Astrocyte (in vitro differentiated cells and primary cell): Measurements from ENCODE around the gene AP3B2. TPM values are rescaled to one million over a fixed set of nuclear protein-coding genes. Genes with fewer than 3 reads are reported as not detected.

Experiments used
- DNase-seq: peaks from one replicate; pipeline ENCODE4 v3.0.0-alpha.2; 2010; ENCODE audit warnings: low read depth
- FAIRE-seq: peaks from 2 replicates; lab custom pipeline; 2011; peaks lifted over from hg19 to GRCh38; lab: Jason Lieb, UNC
- H2AFZ ChIP-seq: 2 replicates; pipeline ENCODE4 v1.6.0; 2012; ENCODE audit warnings: low read depth, low read length, inconsistent platforms
- H3K27ac ChIP-seq: 2 replicates; pipeline ENCODE4 v1.5.1; 2011; ENCODE audit warnings: low read depth, low read length, inconsistent platforms
- H3K27me3 ChIP-seq: 2 replicates; pipeline ENCODE4 v1.6.0; 2011; ENCODE audit warnings: low read length, inconsistent platforms; ENCODE audit not compliant: insufficient read depth
- H3K36me3 ChIP-seq: 2 replicates; pipeline ENCODE4 v1.5.1; 2011; ENCODE audit warnings: low read length, inconsistent platforms; ENCODE audit not compliant: insufficient read depth
- H3K4me1 ChIP-seq: 2 replicates; pipeline ENCODE4 v1.5.1; 2011; ENCODE audit warnings: low read length, inconsistent platforms; ENCODE audit not compliant: insufficient read depth
- H3K4me2 ChIP-seq: 2 replicates; pipeline ENCODE4 v1.6.0; 2012; ENCODE audit warnings: low read length, inconsistent platforms
- H3K4me3 ChIP-seq: 2 replicates; pipeline ENCODE4 v1.5.1; 2011; ENCODE audit warnings: low read depth, mild to moderate bottlenecking, low read length, inconsistent platforms; ENCODE audit not compliant: insufficient read depth
- H3K79me2 ChIP-seq: 2 replicates; pipeline ENCODE4 v1.6.0; 2012; ENCODE audit warnings: mild to moderate bottlenecking, low read length, inconsistent platforms; ENCODE audit not compliant: insufficient read depth
- H3K9ac ChIP-seq: 2 replicates; pipeline ENCODE4 v1.6.0; 2012; ENCODE audit warnings: mild to moderate bottlenecking, low read length, inconsistent platforms
- H3K9me3 ChIP-seq: 2 replicates; pipeline ENCODE4 v1.5.1; 2012; ENCODE audit warnings: low read depth, mild to moderate bottlenecking, low read length, inconsistent platforms; ENCODE audit not compliant: insufficient read depth
- H4K20me1 ChIP-seq: 2 replicates; pipeline ENCODE4 v1.6.0; 2012; ENCODE audit warnings: low read length, inconsistent platforms; ENCODE audit not compliant: insufficient read depth
- H3K27ac Mint-ChIP-seq: one replicate; pipeline ENCODE4 v1.8.0; 2021; ENCODE audit warnings: mild to moderate bottlenecking, mixed read lengths; ENCODE audit not compliant: unreplicated experiment
- H3K27me3 Mint-ChIP-seq: one replicate; pipeline ENCODE4 v1.8.0; 2021; ENCODE audit warnings: low read depth, mixed read lengths; ENCODE audit not compliant: unreplicated experiment
- H3K36me3 Mint-ChIP-seq: one replicate; pipeline ENCODE4 v1.8.0; 2021; ENCODE audit warnings: low read depth, mixed read lengths; ENCODE audit not compliant: unreplicated experiment
- H3K4me1 Mint-ChIP-seq: one replicate; pipeline ENCODE4 v1.8.0; 2021; ENCODE audit warnings: low read depth, mixed read lengths; ENCODE audit not compliant: unreplicated experiment
- H3K4me3 Mint-ChIP-seq: one replicate; pipeline ENCODE4 v1.8.0; 2021; ENCODE audit warnings: mild to moderate bottlenecking, moderate library complexity, mixed read lengths; ENCODE audit not compliant: unreplicated experiment
- H3K9me3 Mint-ChIP-seq: one replicate; pipeline ENCODE4 v1.8.0; 2021; ENCODE audit warnings: mild to moderate bottlenecking, mixed read lengths; ENCODE audit not compliant: unreplicated experiment
- EZH2 ChIP-seq: IDR thresholded peaks from 2 replicates; pipeline ENCODE4 v1.6.1; 2012; ENCODE audit warnings: mild to moderate bottlenecking, low read length, inconsistent platforms; ENCODE audit not compliant: insufficient read depth
- total RNA-seq: library from RNA; stranded (reverse); gene quantifications from 2 replicates; pipeline ENCODE4 v1.2.1, GENCODE V29; 2021
- TF ChIP-seq, protein P1 (sequence below): IDR thresholded peaks from 2 replicates; pipeline ENCODE4 v1.5.1; 2011; ENCODE audit warnings: low read depth, mild to moderate bottlenecking, inconsistent platforms, low read length, moderate library complexity; ENCODE audit not compliant: insufficient read depth

AP3B2 gene
- total RNA-seq, 1 donor from 2014 or later, result 7.2 TPM

DNA sequence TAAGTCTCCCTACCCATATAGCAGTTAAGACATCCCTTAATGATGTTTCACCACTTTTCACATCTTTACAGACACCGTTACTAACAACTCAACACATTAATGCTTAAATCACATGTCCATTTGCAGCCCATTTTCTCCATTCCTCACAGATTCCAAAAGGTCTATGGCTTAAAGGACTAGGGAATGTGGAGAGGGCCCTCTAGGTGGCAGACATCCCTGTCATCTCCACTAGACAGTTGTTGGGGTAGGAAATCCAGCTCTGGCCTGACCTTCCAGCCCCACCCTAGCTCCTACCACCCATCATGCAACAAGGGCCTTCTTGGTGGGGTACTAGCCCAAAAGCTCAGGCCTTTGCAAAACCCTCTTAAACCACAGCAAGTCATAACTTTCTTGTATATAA lies 87.7 kb downstream of the AP3B2 start:
- Histone ChIP-seq H3K36me3 (no peaks in the 10 kb centered on the region), H4K20me1 (no peaks in the 10 kb centered on the region), H3K9me3 (no peaks in the 10 kb centered on the region), H3K27ac (no peak overlapping the region), H3K27me3 (no peaks in the 10 kb centered on the region), H2AFZ (no peak overlapping the region), H3K4me1 (no peaks in the 10 kb centered on the region), H3K4me2 (no peak overlapping the region), H3K79me2 (no peaks in the 10 kb centered on the region), H3K9ac (no peak overlapping the region), H3K4me3 (no peak overlapping the region)
- Mint-ChIP-seq H3K4me1 (peaks cover 19% of the 10 kb centered on the region), H3K27ac (no peak overlapping the region), H3K27me3 (no peaks in the 10 kb centered on the region), H3K36me3 (no peaks in the 10 kb centered on the region), H3K4me3 (no peak overlapping the region), H3K9me3 (peaks cover 3% of the 10 kb centered on the region)
- FAIRE-seq (no peak), DNase-seq (no peak)
- TF ChIP-seq, protein P1, sequence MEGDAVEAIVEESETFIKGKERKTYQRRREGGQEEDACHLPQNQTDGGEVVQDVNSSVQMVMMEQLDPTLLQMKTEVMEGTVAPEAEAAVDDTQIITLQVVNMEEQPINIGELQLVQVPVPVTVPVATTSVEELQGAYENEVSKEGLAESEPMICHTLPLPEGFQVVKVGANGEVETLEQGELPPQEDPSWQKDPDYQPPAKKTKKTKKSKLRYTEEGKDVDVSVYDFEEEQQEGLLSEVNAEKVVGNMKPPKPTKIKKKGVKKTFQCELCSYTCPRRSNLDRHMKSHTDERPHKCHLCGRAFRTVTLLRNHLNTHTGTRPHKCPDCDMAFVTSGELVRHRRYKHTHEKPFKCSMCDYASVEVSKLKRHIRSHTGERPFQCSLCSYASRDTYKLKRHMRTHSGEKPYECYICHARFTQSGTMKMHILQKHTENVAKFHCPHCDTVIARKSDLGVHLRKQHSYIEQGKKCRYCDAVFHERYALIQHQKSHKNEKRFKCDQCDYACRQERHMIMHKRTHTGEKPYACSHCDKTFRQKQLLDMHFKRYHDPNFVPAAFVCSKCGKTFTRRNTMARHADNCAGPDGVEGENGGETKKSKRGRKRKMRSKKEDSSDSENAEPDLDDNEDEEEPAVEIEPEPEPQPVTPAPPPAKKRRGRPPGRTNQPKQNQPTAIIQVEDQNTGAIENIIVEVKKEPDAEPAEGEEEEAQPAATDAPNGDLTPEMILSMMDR, result no peak
- TF ChIP-seq EZH2, result no peak

DNA sequence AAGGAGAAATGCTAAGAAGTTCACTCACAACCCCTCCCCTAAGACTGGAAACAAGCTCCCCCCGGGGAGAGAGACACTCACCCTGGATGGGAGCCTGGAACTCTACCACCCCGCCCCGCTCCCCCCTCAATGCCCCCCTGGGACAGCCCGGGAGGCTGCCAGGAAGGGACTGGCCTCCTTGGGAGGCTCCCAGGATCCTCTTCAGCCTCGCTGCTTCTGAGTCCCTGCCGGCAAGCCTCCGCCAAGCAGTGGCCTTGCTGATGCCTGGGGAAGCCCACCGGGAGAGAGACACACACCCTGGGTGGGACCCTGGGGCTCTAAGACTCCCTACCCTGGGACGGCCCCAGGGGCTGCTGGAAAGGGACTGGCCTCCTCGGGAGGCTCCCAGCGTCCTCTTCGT lies 95.9 kb downstream of the AP3B2 start:
- no peak overlapping the region for H3K4me3 ChIP-seq
- H3K27ac ChIP-seq, result no peak overlapping the region
- DNase-seq (no peak), FAIRE-seq (no peak)
- no peak overlapping the region for H3K4me2 ChIP-seq
- no peaks in the 10 kb centered on the region for H3K36me3 Mint-ChIP-seq
- no peaks in the 10 kb centered on the region for H3K4me1 Mint-ChIP-seq
- no peaks in the 10 kb centered on the region for H3K9me3 Mint-ChIP-seq
- no peak overlapping the region for H3K4me3 Mint-ChIP-seq
- H3K79me2 ChIP-seq, result no peaks in the 10 kb centered on the region
- H2AFZ ChIP-seq, result no peak overlapping the region
- TF ChIP-seq, protein P1, result no peak
- no peak for TF ChIP-seq EZH2
- H3K9ac ChIP-seq, result no peak overlapping the region
- H4K20me1 ChIP-seq, result no peaks in the 10 kb centered on the region
- H3K36me3 ChIP-seq, result no peaks in the 10 kb centered on the region
- peaks cover 5% of the 10 kb centered on the region for H3K27me3 ChIP-seq
- H3K27ac Mint-ChIP-seq, result no peak overlapping the region
- no peaks in the 10 kb centered on the region for H3K9me3 ChIP-seq
- H3K27me3 Mint-ChIP-seq, result no peaks in the 10 kb centered on the region
- no peaks in the 10 kb centered on the region for H3K4me1 ChIP-seq

DNA sequence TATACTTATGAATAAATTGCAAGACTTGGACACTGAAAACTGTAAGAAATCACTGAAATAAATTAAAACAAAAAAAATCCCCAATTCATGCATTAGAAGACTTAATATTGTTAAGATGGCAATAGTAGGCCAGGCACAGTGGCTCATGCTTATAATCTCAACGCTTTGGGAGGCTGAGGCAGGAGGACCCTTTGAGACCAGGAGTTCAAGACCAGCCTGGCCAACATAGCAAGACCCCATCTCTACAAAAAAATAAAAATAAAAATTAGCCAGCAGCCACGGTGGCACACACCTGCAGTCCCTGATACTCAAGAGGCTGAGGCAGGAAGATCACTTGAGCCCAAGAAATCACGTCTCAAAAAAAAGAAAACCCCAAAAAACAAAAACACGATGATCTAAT lies 98.3 kb downstream of the AP3B2 start:
- no peaks in the 10 kb centered on the region for H3K4me1 Mint-ChIP-seq
- TF ChIP-seq EZH2, result no peak
- TF ChIP-seq, protein P1, result no peak
- H3K4me3 ChIP-seq, result no peak overlapping the region
- H3K9me3 ChIP-seq, result no peaks in the 10 kb centered on the region
- H3K36me3 Mint-ChIP-seq, result no peaks in the 10 kb centered on the region
- no peak overlapping the region for H3K4me3 Mint-ChIP-seq
- H3K27ac Mint-ChIP-seq, result no peak overlapping the region
- no peaks in the 10 kb centered on the region for H3K79me2 ChIP-seq
- FAIRE-seq, result no peak
- no peak overlapping the region for H3K27ac ChIP-seq
- H3K4me2 ChIP-seq, result no peak overlapping the region
- no peaks in the 10 kb centered on the region for H3K36me3 ChIP-seq
- no peak for DNase-seq
- H3K27me3 ChIP-seq, result peaks cover 5% of the 10 kb centered on the region
- H3K9ac ChIP-seq, result no peak overlapping the region
- no peaks in the 10 kb centered on the region for H3K9me3 Mint-ChIP-seq
- H2AFZ ChIP-seq, result no peak overlapping the region
- no peaks in the 10 kb centered on the region for H4K20me1 ChIP-seq
- H3K27me3 Mint-ChIP-seq, result no peaks in the 10 kb centered on the region
- no peaks in the 10 kb centered on the region for H3K4me1 ChIP-seq

Other genes with a start within 250 kb of the AP3B2 start
- 1,513 and 1,663 TPM in 2 replicates for gene RPS17, start 169.4 kb downstream of the AP3B2 start, total RNA-seq
- gene CPEB1, start 62.5 kb downstream of the AP3B2 start, total RNA-seq, result 15.4 and 18.5 TPM in 2 replicates
- gene FSD2, start 96.2 kb upstream of the AP3B2 start, total RNA-seq, result 0.09 TPM in 1 of 2 replicates, not detected in the other
- gene WHAMM, start 99.8 kb upstream of the AP3B2 start, total RNA-seq, result 8.3 and 9.4 TPM in 2 replicates
- gene HOMER2, start 242.8 kb upstream of the AP3B2 start, total RNA-seq, result 12.2 and 16.6 TPM in 2 replicates